HG03045 (cell line): ENCODE data around the gene PLAAT3.
"Not testable (repeated sequence)": the region's sequence is repeated elsewhere in the genome, so short reads cannot be mapped to it uniquely, and the experiment has no call there.

ENCODE experiments used
- ATAC-seq: cut with Tn5 transposase; IDR thresholded peaks from one replicate; pipeline ENCODE4 v1.9.1; 2021; ENCODE audit warnings: mild to moderate bottlenecking, moderate library complexity; ENCODE audit not compliant: unreplicated experiment

PLAAT3 gene

GRCh38 chr11:63547061-63547460, 67.2 kb downstream of the PLAAT3 start:
- ATAC-seq: no peak

GRCh38 chr11:63543711-63544110, 70.5 kb downstream of the PLAAT3 start:
- ATAC-seq: no peak

- ATAC-seq: not testable (repeated sequence)
Measured at GRCh38 chr11:63542506-63542905, 71.7 kb downstream of the PLAAT3 start.

- ATAC-seq: no peak
Measured at GRCh38 chr11:63537293-63538101, 76.7 kb downstream of the PLAAT3 start.

GRCh38 chr11:63536669-63537292, 77.5 kb downstream of the PLAAT3 start, which contains the start of gene PLAAT4:
TSS of gene PLAAT4 (plus strand) at chr11:63536808. CDS start at chr11:63536869, 61 bp downstream.
- ATAC-seq: no peak

- no peak for ATAC-seq
Measured at GRCh38 chr11:63535734-63536133, 78.5 kb downstream of the PLAAT3 start.

GRCh38 chr11:63534895-63535461, 79.3 kb downstream of the PLAAT3 start:
- peak; percentile 52 for ATAC-seq

- ATAC-seq: no peak
Measured at GRCh38 chr11:63534076-63534475, 80.2 kb downstream of the PLAAT3 start.

- ATAC-seq: no peak
Measured at GRCh38 chr11:63532799-63533475, 81.3 kb downstream of the PLAAT3 start.

- no peak for ATAC-seq
Measured at GRCh38 chr11:63532117-63532516, 82.1 kb downstream of the PLAAT3 start.

GRCh38 chr11:63531074-63531792, 83.0 kb downstream of the PLAAT3 start:
- ATAC-seq: not testable (repeated sequence)

GRCh38 chr11:63530021-63530420, 84.2 kb downstream of the PLAAT3 start:
- ATAC-seq: no peak

GRCh38 chr11:63529373-63529772, 84.9 kb downstream of the PLAAT3 start:
- not testable (repeated sequence) for ATAC-seq

- not testable (repeated sequence) for ATAC-seq
Measured at GRCh38 chr11:63528729-63529278, 85.4 kb downstream of the PLAAT3 start.

GRCh38 chr11:63528156-63528555, 86.1 kb downstream of the PLAAT3 start:
- ATAC-seq: not testable (repeated sequence)

- no peak for ATAC-seq
Measured at GRCh38 chr11:63527667-63528066, 86.6 kb downstream of the PLAAT3 start.
